Measurements from ENCODE around the gene PXDN.

PXDN gene

GRCh38 chr2:1661891-1662605 is 82.3 kb downstream of the PXDN start:
- DNase-seq = no peak

- DNase-seq = no peak
Measured at GRCh38 chr2:1660656-1661640, 83.4 kb downstream of the PXDN start.

GRCh38 chr2:1659951-1660565 is 84.3 kb downstream of the PXDN start:
- DNase-seq = no peak

GRCh38 chr2:1658394-1659151 is 85.7 kb downstream of the PXDN start:
- no peak for DNase-seq

GRCh38 chr2:1656961-1657841 is 87.1 kb downstream of the PXDN start:
- DNase-seq = no peak

GRCh38 chr2:1656326-1656960 is 87.9 kb downstream of the PXDN start:
- no peak for DNase-seq

GRCh38 chr2:1655461-1655860 is 88.9 kb downstream of the PXDN start:
- DNase-seq = no peak

GRCh38 chr2:1654696-1655374 is 89.5 kb downstream of the PXDN start:
- no peak for DNase-seq

GRCh38 chr2:1653956-1654695 is 90.2 kb downstream of the PXDN start:
- no peak for DNase-seq

- no peak for DNase-seq
Measured at GRCh38 chr2:1652034-1652790, 92.1 kb downstream of the PXDN start.

- no peak for DNase-seq
Measured at GRCh38 chr2:1651121-1652033, 92.9 kb downstream of the PXDN start.

GRCh38 chr2:1650085-1650872 is 94.0 kb downstream of the PXDN start:
- DNase-seq = no peak

GRCh38 chr2:1649103-1650084 is 94.9 kb downstream of the PXDN start:
- DNase-seq = no peak

- no peak for DNase-seq
Measured at GRCh38 chr2:1648241-1649102, 95.8 kb downstream of the PXDN start.

Data from DMS 273 treated with DMSO at 0.1 percent for 48 hours (cell line).